Tibial artery (tissue), 4 donors: ENCODE data around the gene MNAT1.

Experiments used
- DNase-seq, 2 donors: peaks; one replicate each; pipeline ENCODE4 v3.0.0-alpha.2; 2019
- H3K27ac ChIP-seq, 2 donors: fragments of 200-600 bp; sonication (generic) in 1 of 2; 1 replicate in 1 of 2; 2 replicates in 1 of 2; pipeline ENCODE4 v1.5.1; 2018 to 2019; ENCODE audit warnings: mild to moderate bottlenecking in 1 of 2
- H3K27me3 ChIP-seq, 2 donors: fragments of 200-600 bp; sonication (generic) in 1 of 2; one replicate each; pipeline versions ENCODE4 v1.5.1 to v1.6.0; 2016 to 2019
- H3K36me3 ChIP-seq, 3 donors: fragments of 200-600 bp; sonication (generic) in 2 of 3; one replicate each; pipeline ENCODE4 v1.5.1; 2016 to 2019; ENCODE audit warnings: mild to moderate bottlenecking in 2 of 3
- H3K4me1 ChIP-seq, 4 donors: fragments of 200-600 bp; sonication (generic) in 2 of 4; 1 replicate in 3 of 4; 2 replicates in 1 of 4; pipeline ENCODE4 v1.5.1; 2016 to 2019
- H3K4me3 ChIP-seq, 2 donors: fragments of 200-600 bp; sonication (generic) in 1 of 2; 1 replicate in 1 of 2; 2 replicates in 1 of 2; pipeline ENCODE4 v1.5.1; 2018 to 2019; ENCODE audit warnings: mild to moderate bottlenecking in 2 of 2
- H3K9me3 ChIP-seq, 3 donors: fragments of 200-600 bp; sonication (generic) in 1 of 3; one replicate each; pipeline ENCODE4 v1.5.1; 2016 to 2019
- intact Hi-C: fragments of 100-400 bp; cut with DNase I; formaldehyde crosslinking; loops from one replicate; pipeline ENCODE4 v1.15.0; 2023; ENCODE audit warnings: low total_unique reads
- TF ChIP-seq, protein P1 (sequence below), 2 experiments: fragments of 200-600 bp in 1 of 2; fragments of 450-650 bp in 1 of 2; IDR thresholded peaks; one replicate each; pipeline ENCODE4 v1.5.1; 2017 to 2019; ENCODE audit warnings: antibody characterized with exemption in 2 of 2, mild to moderate bottlenecking in 1 of 2, moderate library complexity in 1 of 2

Gene MNAT1

DNA sequence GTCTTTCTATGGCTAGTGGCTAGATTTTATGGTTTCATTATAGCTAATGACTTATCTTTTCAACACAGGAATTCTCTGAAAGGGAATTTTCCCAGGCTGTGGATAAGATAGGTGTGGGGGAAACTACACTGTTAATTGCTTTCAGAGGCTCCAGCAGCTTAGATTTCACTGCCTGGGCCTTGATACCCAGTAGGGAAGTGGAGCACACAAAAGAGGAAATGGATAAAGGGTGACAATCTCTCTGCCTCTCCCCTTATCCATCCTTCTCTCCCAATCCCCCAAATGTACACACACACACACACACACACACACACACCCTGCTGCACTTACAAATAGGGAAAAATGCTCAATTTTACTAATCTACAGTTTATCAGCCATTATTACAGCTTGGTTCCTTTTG is 29.5 kb upstream of the MNAT1 start:
- Histone ChIP-seq H3K9me3 (peaks cover 0 to 11% (median 0%) of the 10 kb centered on the region in 3 donors), H3K36me3 (no peaks in the 10 kb centered on the region), H3K27ac (no peak overlapping the region), H3K27me3 (no peaks in the 10 kb centered on the region), H3K4me3 (no peak overlapping the region), H3K4me1 (no peaks in the 10 kb centered on the region)
- DNase-seq, result no peak
- TF ChIP-seq, protein P1, sequence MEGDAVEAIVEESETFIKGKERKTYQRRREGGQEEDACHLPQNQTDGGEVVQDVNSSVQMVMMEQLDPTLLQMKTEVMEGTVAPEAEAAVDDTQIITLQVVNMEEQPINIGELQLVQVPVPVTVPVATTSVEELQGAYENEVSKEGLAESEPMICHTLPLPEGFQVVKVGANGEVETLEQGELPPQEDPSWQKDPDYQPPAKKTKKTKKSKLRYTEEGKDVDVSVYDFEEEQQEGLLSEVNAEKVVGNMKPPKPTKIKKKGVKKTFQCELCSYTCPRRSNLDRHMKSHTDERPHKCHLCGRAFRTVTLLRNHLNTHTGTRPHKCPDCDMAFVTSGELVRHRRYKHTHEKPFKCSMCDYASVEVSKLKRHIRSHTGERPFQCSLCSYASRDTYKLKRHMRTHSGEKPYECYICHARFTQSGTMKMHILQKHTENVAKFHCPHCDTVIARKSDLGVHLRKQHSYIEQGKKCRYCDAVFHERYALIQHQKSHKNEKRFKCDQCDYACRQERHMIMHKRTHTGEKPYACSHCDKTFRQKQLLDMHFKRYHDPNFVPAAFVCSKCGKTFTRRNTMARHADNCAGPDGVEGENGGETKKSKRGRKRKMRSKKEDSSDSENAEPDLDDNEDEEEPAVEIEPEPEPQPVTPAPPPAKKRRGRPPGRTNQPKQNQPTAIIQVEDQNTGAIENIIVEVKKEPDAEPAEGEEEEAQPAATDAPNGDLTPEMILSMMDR (IDR thresholded peaks at IDR 0.05), result no peak
- intact Hi-C loops, result no loop called here

DNA sequence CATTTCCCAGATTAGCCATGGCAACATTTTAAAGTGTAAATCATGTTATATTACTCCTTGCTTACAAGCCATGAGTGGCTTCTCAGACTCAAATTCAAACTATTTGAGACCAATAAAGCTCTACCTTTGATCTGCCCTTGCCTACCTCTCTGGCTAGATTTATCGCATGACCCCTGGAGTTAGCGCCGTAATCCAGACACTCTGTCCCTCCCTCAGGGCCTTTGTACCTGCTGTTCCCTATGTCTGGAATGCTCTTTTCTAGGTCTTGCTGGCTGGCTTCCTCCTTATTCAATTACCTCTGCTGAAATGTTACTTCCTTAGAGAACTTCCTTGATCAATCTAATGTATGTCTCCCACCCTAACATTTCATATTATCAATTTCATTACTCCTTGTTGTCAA is 26.7 kb upstream of the MNAT1 start:
- no peaks in the 10 kb centered on the region for H3K4me1 ChIP-seq
- H3K9me3 ChIP-seq, result no peaks in the 10 kb centered on the region
- no peaks in the 10 kb centered on the region for H3K27me3 ChIP-seq
- no peaks in the 10 kb centered on the region for H3K36me3 ChIP-seq
- H3K4me3 ChIP-seq, result no peak overlapping the region
- H3K27ac ChIP-seq, result no peak overlapping the region
- TF ChIP-seq, protein P1 (IDR thresholded peaks at IDR 0.05), result no peak
- intact Hi-C loops, result no loop called here
- DNase-seq, result no peak

DNA sequence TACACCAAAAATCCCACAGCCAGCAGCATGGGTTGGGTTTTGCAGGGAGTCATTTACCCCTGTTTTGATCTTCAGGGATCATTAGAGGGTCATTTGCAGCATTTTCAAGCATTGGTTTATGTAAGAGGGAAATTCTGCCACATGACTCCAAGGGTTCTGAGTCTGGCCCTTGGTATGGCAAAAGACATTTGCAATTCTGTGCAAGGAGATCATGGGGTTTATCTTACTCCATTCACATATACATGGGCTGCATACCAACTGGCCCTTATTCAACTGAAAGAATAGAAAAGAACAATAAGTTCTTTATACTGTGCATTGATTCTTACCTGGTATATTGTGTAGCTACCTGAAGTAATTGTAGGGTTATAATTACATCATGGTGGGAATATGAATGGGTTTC is 24.1 kb upstream of the MNAT1 start:
- TF ChIP-seq, protein P1 (IDR thresholded peaks at IDR 0.05), result no peak
- DNase-seq, result no peak
- H3K4me3 ChIP-seq, result no peak overlapping the region
- no peaks in the 10 kb centered on the region for H3K9me3 ChIP-seq
- H3K27me3 ChIP-seq, result no peaks in the 10 kb centered on the region
- intact Hi-C loops, result no loop called here
- no peak overlapping the region for H3K27ac ChIP-seq
- peaks cover 0 to 7% (median 0%) of the 10 kb centered on the region in 3 donors for H3K36me3 ChIP-seq
- H3K4me1 ChIP-seq, result no peaks in the 10 kb centered on the region

DNA sequence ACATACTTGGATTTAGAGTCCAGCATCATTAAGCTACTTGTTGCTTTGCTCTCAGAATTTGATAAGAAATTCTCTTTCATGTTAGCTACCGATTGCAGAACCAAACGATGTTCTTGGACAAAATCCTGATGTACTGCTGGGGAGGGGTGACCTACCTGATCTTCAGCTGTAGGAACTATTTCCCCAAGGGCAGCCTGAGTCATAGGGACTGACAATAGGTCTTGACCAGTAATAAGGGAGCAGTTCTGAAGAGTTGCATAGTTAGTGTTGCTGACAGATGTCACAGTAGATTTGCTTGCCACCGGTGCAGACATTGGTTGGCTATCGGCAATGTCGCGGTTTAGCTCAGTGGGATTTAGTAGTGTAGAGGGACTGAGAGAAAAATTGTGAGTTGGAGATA is 21.0 kb upstream of the MNAT1 start:
- no peak overlapping the region for H3K4me3 ChIP-seq
- no peaks in the 10 kb centered on the region for H3K27me3 ChIP-seq
- DNase-seq, result no peak
- peaks cover 0 to 7% (median 0%) of the 10 kb centered on the region in 3 donors for H3K36me3 ChIP-seq
- TF ChIP-seq, protein P1 (IDR thresholded peaks at IDR 0.05), result no peak
- H3K27ac ChIP-seq, result no peak overlapping the region
- no peaks in the 10 kb centered on the region for H3K9me3 ChIP-seq
- H3K4me1 ChIP-seq, result no peaks in the 10 kb centered on the region
- intact Hi-C loops, result no loop called here

DNA sequence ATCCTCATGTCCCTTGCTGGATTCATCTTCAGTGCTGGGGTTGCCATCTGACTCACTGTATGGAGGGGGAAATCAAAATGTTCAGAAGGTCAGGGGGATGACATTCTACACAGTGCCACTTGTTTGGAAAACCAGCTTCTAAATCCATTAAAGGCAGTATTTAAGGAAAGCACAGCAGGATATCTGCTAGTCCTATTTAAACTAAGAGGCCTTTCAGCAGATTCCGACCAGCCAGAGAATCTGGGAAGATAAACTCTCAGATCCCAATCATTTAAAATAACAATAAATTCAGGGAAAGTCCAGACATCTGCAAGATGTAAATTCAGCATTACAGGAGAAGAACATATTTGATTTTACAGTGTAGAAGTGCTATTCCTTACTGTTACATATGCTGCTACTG is 14.2 kb upstream of the MNAT1 start:
- intact Hi-C loops, result loop anchor here (5.0 kb wide), 1 partner anchor 68 kb away; no protein-coding TSS in a partner anchor
- Histone ChIP-seq H3K4me1 (peaks cover 0 to 22% (median 9%) of the 10 kb centered on the region in 4 donors), H3K9me3 (no peaks in the 10 kb centered on the region), H3K36me3 (no peaks in the 10 kb centered on the region), H3K4me3 (no peak overlapping the region), H3K27ac (peak overlapping the region in 1 of 2 donors; percentile 88), H3K27me3 (no peaks in the 10 kb centered on the region)
- TF ChIP-seq, protein P1 (IDR thresholded peaks at IDR 0.05), result no peak
- DNase-seq, result no peak

DNA sequence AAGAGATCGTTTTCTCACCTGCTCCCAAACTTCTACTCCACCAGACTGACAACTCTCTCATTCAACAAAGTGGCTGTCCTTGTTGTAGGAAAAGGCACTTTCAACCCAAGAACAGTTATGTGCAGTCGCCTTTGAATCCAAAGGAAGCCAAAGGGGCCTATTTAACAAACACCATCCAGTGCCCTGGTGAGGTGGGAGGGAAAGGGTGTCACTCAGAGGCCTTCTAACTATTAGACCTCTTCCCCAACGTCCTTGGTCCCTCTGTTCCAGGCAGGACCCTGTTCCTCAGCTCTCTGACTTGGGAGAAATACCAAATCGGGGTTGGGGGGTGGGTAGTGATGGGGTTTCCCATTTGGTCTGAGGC is 13.6 kb upstream of the MNAT1 start:
- Histone ChIP-seq H3K36me3 (no peaks in the 10 kb centered on the region), H3K4me1 (peaks cover 0 to 22% (median 9%) of the 10 kb centered on the region in 4 donors), H3K4me3 (peak overlapping the region; percentile 71 to 76), H3K9me3 (no peaks in the 10 kb centered on the region), H3K27me3 (no peaks in the 10 kb centered on the region), H3K27ac (peak overlapping the region; percentile 77 to 88)
- TF ChIP-seq, protein P1 (IDR thresholded peaks at IDR 0.05), result no peak
- no peak for DNase-seq
- intact Hi-C loops, result loop anchor here (5.0 kb wide), 1 partner anchor 69 kb away; no protein-coding TSS in a partner anchor
